Activated CD4-positive, alpha-beta T cell treated with anti-CD3 and anti-CD28 coated beads, Interleukin-2, amount 10 ng/mL, durations not matched to agents 7 days and 5 days (primary cell): ENCODE measurements around the gene TTI1. TPM values are rescaled to one million over a fixed set of nuclear protein-coding genes. Genes with fewer than 3 reads are reported as not detected.

ENCODE experiments used
- CTCF ChIA-PET: fragments of 350-600 bp; sonication (Branson Sonifier 250); formaldehyde crosslinking; loops from one replicate; lab custom pipeline; 2021; ENCODE audit warnings: antibody characterized with exemption; lab: Charles Lee
- POLR2A ChIA-PET: fragments of 350-600 bp; sonication (Branson Sonifier 250); formaldehyde crosslinking; loops from one replicate; lab custom pipeline; 2021; ENCODE audit warnings: antibody characterized with exemption; lab: Charles Lee
- DNase-seq: peaks from one replicate; pipeline ENCODE4 v3.0.0-alpha.2; 2020
- H3K27ac Mint-ChIP-seq: one replicate; pipeline ENCODE4 v1.8.0; 2021; ENCODE audit warnings: mild to moderate bottlenecking, moderate library complexity, mixed read lengths
- H3K27me3 Mint-ChIP-seq: one replicate; pipeline ENCODE4 v1.8.0; 2021; ENCODE audit warnings: mixed read lengths
- H3K36me3 Mint-ChIP-seq: one replicate; pipeline ENCODE4 v1.8.0; 2021; ENCODE audit warnings: low read depth, mixed read lengths
- H3K4me1 Mint-ChIP-seq: one replicate; pipeline ENCODE4 v1.8.0; 2021; ENCODE audit warnings: mixed read lengths
- H3K4me3 Mint-ChIP-seq: one replicate; pipeline ENCODE4 v1.8.0; 2021; ENCODE audit warnings: mild to moderate bottlenecking, moderate library complexity, mixed read lengths
- H3K9me3 Mint-ChIP-seq: one replicate; pipeline ENCODE4 v1.8.0; 2021; ENCODE audit warnings: mixed read lengths
- total RNA-seq, 2 experiments: library from RNA; stranded (reverse); gene quantifications; one replicate each; pipeline ENCODE4 v1.2.3, GENCODE V29; 2021

Gene TTI1
- total RNA-seq, 2 experiments from 2014 or later = 30.2 to 32.4 TPM

GRCh38 chr20:38002422-38002821, 30.8 kb downstream of the TTI1 start:
- ChIA-PET CTCF (no interaction called here), POLR2A (interaction anchor here (0.8 kb wide), 1 partner anchor 10 kb away, joined by 3 read pairs; no protein-coding TSS in a partner anchor)
- no peaks in the 10 kb centered on the region for H3K9me3 Mint-ChIP-seq
- peaks cover 27% of the 10 kb centered on the region for H3K36me3 Mint-ChIP-seq
- H3K4me3 Mint-ChIP-seq = no peak overlapping the region
- H3K27me3 Mint-ChIP-seq = no peaks in the 10 kb centered on the region
- H3K4me1 Mint-ChIP-seq = peaks cover 17% of the 10 kb centered on the region
- H3K27ac Mint-ChIP-seq = peak overlapping the region; percentile 73
- DNase-seq = no peak

- Mint-ChIP-seq H3K9me3 (no peaks in the 10 kb centered on the region), H3K27me3 (no peaks in the 10 kb centered on the region), H3K4me1 (peaks cover 17% of the 10 kb centered on the region), H3K27ac (peak overlapping the region; percentile 73), H3K36me3 (peaks cover 31% of the 10 kb centered on the region), H3K4me3 (no peak overlapping the region)
- DNase-seq = no peak
- ChIA-PET POLR2A (interaction anchor here (0.8 kb wide), 1 partner anchor 10 kb away, joined by 3 read pairs; no protein-coding TSS in a partner anchor), CTCF (no interaction called here)
These were observed 31.3 kb downstream of the TTI1 start for GRCh38 chr20:38001981-38002380.

- ChIA-PET CTCF (interaction anchor here (1.1 kb wide), 1 partner anchor 10 kb away, joined by 3 read pairs; no protein-coding TSS in a partner anchor), POLR2A (no interaction called here)
- no peak for DNase-seq
- no peaks in the 10 kb centered on the region for H3K27me3 Mint-ChIP-seq
- H3K4me3 Mint-ChIP-seq = no peak overlapping the region
- H3K27ac Mint-ChIP-seq = peak overlapping the region; percentile 15
- H3K4me1 Mint-ChIP-seq = peaks cover 14% of the 10 kb centered on the region
- H3K36me3 Mint-ChIP-seq = peaks cover 31% of the 10 kb centered on the region
- H3K9me3 Mint-ChIP-seq = no peaks in the 10 kb centered on the region
These were observed 31.9 kb downstream of the TTI1 start for GRCh38 chr20:38001173-38001875.

GRCh38 chr20:38000293-38000692, 33.0 kb downstream of the TTI1 start:
- ChIA-PET POLR2A (no interaction called here), CTCF (interaction anchor here (1.1 kb wide), 1 partner anchor 9 kb away, joined by 3 read pairs; no protein-coding TSS in a partner anchor)
- no peak overlapping the region for H3K4me3 Mint-ChIP-seq
- no peaks in the 10 kb centered on the region for H3K27me3 Mint-ChIP-seq
- peaks cover 12% of the 10 kb centered on the region for H3K4me1 Mint-ChIP-seq
- no peak for DNase-seq
- H3K27ac Mint-ChIP-seq = no peak overlapping the region
- H3K9me3 Mint-ChIP-seq = no peaks in the 10 kb centered on the region
- H3K36me3 Mint-ChIP-seq = peaks cover 31% of the 10 kb centered on the region

GRCh38 chr20:37999526-38000263, 33.6 kb downstream of the TTI1 start:
- H3K27me3 Mint-ChIP-seq = no peaks in the 10 kb centered on the region
- peaks cover 32% of the 10 kb centered on the region for H3K36me3 Mint-ChIP-seq
- no peaks in the 10 kb centered on the region for H3K9me3 Mint-ChIP-seq
- POLR2A ChIA-PET = no interaction called here
- DNase-seq = no peak
- H3K4me3 Mint-ChIP-seq = no peak overlapping the region
- H3K27ac Mint-ChIP-seq = peak overlapping the region; percentile 52
- CTCF ChIA-PET = interaction anchor here (1.1 kb wide), 1 partner anchor 8 kb away, joined by 3 read pairs; no protein-coding TSS in a partner anchor
- peaks cover 12% of the 10 kb centered on the region for H3K4me1 Mint-ChIP-seq

- no peaks in the 10 kb centered on the region for H3K9me3 Mint-ChIP-seq
These were observed 35.7 kb downstream of the TTI1 start for GRCh38 chr20:37997516-37997915.

GRCh38 chr20:37995856-37996605, 37.2 kb downstream of the TTI1 start:
- Mint-ChIP-seq H3K36me3 (peaks cover 38% of the 10 kb centered on the region), H3K27ac (no peak overlapping the region), H3K4me1 (peaks cover 8% of the 10 kb centered on the region), H3K27me3 (no peaks in the 10 kb centered on the region), H3K9me3 (no peaks in the 10 kb centered on the region), H3K4me3 (no peak overlapping the region)
- POLR2A ChIA-PET = no interaction called here
- CTCF ChIA-PET = interaction anchor here (1.0 kb wide), 1 partner anchor 12 kb away, joined by 4 read pairs; no protein-coding TSS in a partner anchor
- no peak for DNase-seq

More at GRCh38 chr20:37997516-37997915, 35.7 kb downstream of the TTI1 start:
- peaks cover 11% of the 10 kb centered on the region for H3K4me1 Mint-ChIP-seq
- ChIA-PET POLR2A (interaction anchor here (0.6 kb wide), 1 partner anchor 45 kb away, joined by 13 read pairs; no protein-coding TSS in a partner anchor), CTCF (interaction anchor here (0.7 kb wide), 1 partner anchor 167 kb away, joined by 3 read pairs; no protein-coding TSS in a partner anchor)
- no peak for DNase-seq
- H3K27ac Mint-ChIP-seq = no peak overlapping the region
- no peaks in the 10 kb centered on the region for H3K27me3 Mint-ChIP-seq
- H3K36me3 Mint-ChIP-seq = peaks cover 37% of the 10 kb centered on the region
- no peak overlapping the region for H3K4me3 Mint-ChIP-seq

- no peak for DNase-seq
- Mint-ChIP-seq H3K4me3 (no peak overlapping the region), H3K9me3 (no peaks in the 10 kb centered on the region), H3K36me3 (peaks cover 34% of the 10 kb centered on the region), H3K27me3 (no peaks in the 10 kb centered on the region), H3K4me1 (peaks cover 23% of the 10 kb centered on the region), H3K27ac (no peak overlapping the region)
- ChIA-PET CTCF (interaction anchor here (1.2 kb wide), 1 partner anchor 39 kb away, joined by 4 read pairs; the partner anchor contains the start of genes RPRD1B and TTI1), POLR2A (no interaction called here)
These were observed 38.7 kb downstream of the TTI1 start for GRCh38 chr20:37994512-37994911.

- Mint-ChIP-seq H3K27me3 (no peaks in the 10 kb centered on the region), H3K36me3 (peaks cover 40% of the 10 kb centered on the region), H3K9me3 (no peaks in the 10 kb centered on the region), H3K4me1 (peaks cover 26% of the 10 kb centered on the region), H3K4me3 (no peak overlapping the region), H3K27ac (no peak overlapping the region)
- ChIA-PET POLR2A (interaction anchor here (0.6 kb wide), 1 partner anchor 40 kb away, joined by 3 read pairs; the partner anchor contains the start of gene TTI1), CTCF (interaction anchor here (0.6 kb wide), 2 partner anchors 428 to 697 kb away, joined by 3 read pairs; no protein-coding TSS in a partner anchor)
- DNase-seq = peak; percentile 37
These were observed 40.4 kb downstream of the TTI1 start for GRCh38 chr20:37992802-37993409.

GRCh38 chr20:37991908-37992307, 41.3 kb downstream of the TTI1 start:
- no peak overlapping the region for H3K4me3 Mint-ChIP-seq
- CTCF ChIA-PET = interaction anchor here (0.6 to 1.3 kb wide), 4 partner anchors 9 to 347 kb away, joined by 3 to 5 read pairs (median 3); no protein-coding TSS in a partner anchor
- peak overlapping the region; percentile 21 for H3K27ac Mint-ChIP-seq
- POLR2A ChIA-PET = interaction anchor here (0.7 kb wide), 1 partner anchor 10 kb away, joined by 3 read pairs; no protein-coding TSS in a partner anchor
- peaks cover 34% of the 10 kb centered on the region for H3K36me3 Mint-ChIP-seq
- peaks cover 26% of the 10 kb centered on the region for H3K4me1 Mint-ChIP-seq
- no peaks in the 10 kb centered on the region for H3K9me3 Mint-ChIP-seq
- DNase-seq = no peak
- H3K27me3 Mint-ChIP-seq = no peaks in the 10 kb centered on the region

GRCh38 chr20:37991157-37991866, 41.9 kb downstream of the TTI1 start:
- H3K36me3 Mint-ChIP-seq = peaks cover 34% of the 10 kb centered on the region
- no peaks in the 10 kb centered on the region for H3K27me3 Mint-ChIP-seq
- ChIA-PET CTCF (interaction anchor here (0.6 to 1.3 kb wide), 4 partner anchors 9 to 347 kb away, joined by 3 to 5 read pairs (median 3); no protein-coding TSS in a partner anchor), POLR2A (no interaction called here)
- H3K27ac Mint-ChIP-seq = peak overlapping the region; percentile 84
- H3K4me3 Mint-ChIP-seq = no peak overlapping the region
- no peaks in the 10 kb centered on the region for H3K9me3 Mint-ChIP-seq
- peaks cover 26% of the 10 kb centered on the region for H3K4me1 Mint-ChIP-seq
- no peak for DNase-seq
